ENCODE results near the gene TMED10. TPM values are rescaled to one million over a fixed set of nuclear protein-coding genes. Genes with fewer than 3 reads are reported as not detected.
A peak's percentile ranks its signal among the peaks of the same experiment; 100 is the strongest.
"Not testable (repeated sequence)": the region's sequence is repeated elsewhere in the genome, so short reads cannot be mapped to it uniquely, and the experiment has no call there.

TMED10 gene
- polyA plus RNA-seq, 1 donor from 2014 or later: 184 TPM

DNA sequence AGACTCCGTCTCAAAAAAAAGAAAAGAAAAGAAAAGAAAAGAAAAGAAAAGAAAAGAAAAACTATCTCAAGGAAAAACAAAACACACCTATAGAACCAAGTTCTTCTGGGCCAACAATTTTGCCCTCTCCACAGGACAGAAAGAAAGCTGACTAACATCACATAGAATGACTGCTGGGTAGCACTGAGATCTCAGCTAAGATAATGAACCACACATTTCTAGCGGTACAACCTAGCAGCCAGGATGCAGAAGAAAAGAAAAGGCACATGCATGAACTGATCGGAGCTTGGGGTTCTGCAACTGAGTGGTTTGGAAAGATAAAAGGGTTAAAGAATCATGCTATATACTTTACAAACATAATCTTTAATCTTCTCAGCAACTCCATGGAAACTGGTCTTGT lies 19.5 kb downstream of the TMED10 start:
- Mint-ChIP-seq H3K9me3 (no peaks in the 10 kb centered on the region), H3K27ac (peak overlapping the region in 1 of 3 donors; percentile 26), H3K36me3 (no peaks in the 10 kb centered on the region), H3K4me3 (no peak overlapping the region), H3K4me1 (peaks cover 8 to 27% (median 19%) of the 10 kb centered on the region in 3 donors), H3K27me3 (no peaks in the 10 kb centered on the region)

DNA sequence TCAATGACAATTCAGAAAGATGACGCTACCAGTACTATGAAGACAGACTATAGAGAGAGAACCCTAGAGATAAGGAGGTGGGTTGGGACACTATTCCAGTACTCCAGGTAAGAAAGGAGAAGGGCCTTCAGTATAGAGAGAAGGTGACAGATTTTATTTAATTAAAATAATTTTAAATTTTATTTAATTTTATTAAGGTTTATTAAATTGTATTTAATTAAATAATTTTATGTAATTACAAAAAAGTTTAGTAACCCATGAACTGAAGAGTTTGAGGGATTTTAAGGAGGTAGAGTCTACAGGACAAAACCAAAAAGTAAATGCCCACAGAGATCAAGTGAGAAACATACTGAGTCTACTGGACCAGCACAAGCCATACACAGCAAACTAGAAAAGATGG lies 20.3 kb downstream of the TMED10 start:
- Mint-ChIP-seq H3K36me3 (peaks cover 4% of the 10 kb centered on the region), H3K4me3 (no peak overlapping the region), H3K4me1 (peaks cover 4 to 28% (median 19%) of the 10 kb centered on the region in 3 donors), H3K27me3 (no peaks in the 10 kb centered on the region), H3K9me3 (no peaks in the 10 kb centered on the region), H3K27ac (peak overlapping the region in 1 of 3 donors; percentile 31)

DNA sequence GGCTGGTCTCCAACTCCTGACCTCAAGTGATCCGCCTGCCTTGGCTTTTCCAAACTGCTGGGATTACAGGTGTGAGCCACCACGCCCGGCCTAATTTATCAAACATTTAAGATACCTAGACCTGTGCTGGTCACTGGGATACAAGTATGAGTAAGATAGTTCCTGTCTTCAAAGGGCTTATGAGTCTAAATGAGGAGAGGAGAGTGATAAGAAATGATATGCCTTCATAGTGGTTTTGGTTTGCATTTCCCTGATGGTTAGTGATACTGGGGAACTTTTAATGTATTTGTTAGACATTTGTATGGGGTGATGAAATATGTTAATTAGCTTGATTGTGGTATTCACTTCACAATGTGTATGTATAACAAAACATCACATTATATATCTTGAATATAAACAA lies 21.2 kb downstream of the TMED10 start:
- Mint-ChIP-seq H3K9me3 (no peaks in the 10 kb centered on the region), H3K27ac (peak overlapping the region in 1 of 3 donors; percentile 78), H3K36me3 (peaks cover 4% of the 10 kb centered on the region), H3K4me1 (peaks cover 4 to 25% (median 18%) of the 10 kb centered on the region in 3 donors), H3K4me3 (no peak overlapping the region), H3K27me3 (no peaks in the 10 kb centered on the region)

DNA sequence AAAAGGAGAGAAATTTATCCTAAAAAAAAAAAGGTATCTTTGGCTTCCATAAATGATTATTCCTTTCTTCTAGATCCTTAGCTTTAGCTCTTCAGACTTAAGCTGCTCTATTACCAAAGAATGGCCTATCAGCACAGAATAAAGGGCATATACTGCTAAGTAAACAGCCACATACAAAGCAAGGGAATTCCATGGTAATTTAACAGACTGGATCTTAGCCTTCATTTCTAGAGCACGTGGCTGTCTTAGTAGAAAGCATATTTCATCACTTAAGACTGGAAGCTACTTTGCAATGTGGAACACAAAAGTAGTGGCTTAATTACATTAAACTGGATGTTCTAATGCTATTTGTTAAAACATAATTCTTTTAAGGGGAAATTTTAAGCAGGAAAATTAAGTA lies 23.1 kb downstream of the TMED10 start:
- no peak overlapping the region for H3K4me3 Mint-ChIP-seq
- peaks cover 0 to 15% (median 8%) of the 10 kb centered on the region in 3 donors for H3K4me1 Mint-ChIP-seq
- no peak overlapping the region for H3K27ac Mint-ChIP-seq
- no peaks in the 10 kb centered on the region for H3K27me3 Mint-ChIP-seq
- H3K9me3 Mint-ChIP-seq: no peaks in the 10 kb centered on the region
- H3K36me3 Mint-ChIP-seq: peaks cover 6% of the 10 kb centered on the region

GRCh38 chr14:75151851-75152250 lies 24.6 kb downstream of the TMED10 start:
- Mint-ChIP-seq H3K4me3 (no peak overlapping the region), H3K27ac (no peak overlapping the region), H3K9me3 (no peaks in the 10 kb centered on the region), H3K4me1 (peaks cover 0 to 13% (median 8%) of the 10 kb centered on the region in 3 donors), H3K27me3 (no peaks in the 10 kb centered on the region), H3K36me3 (peaks cover 9% of the 10 kb centered on the region)

DNA sequence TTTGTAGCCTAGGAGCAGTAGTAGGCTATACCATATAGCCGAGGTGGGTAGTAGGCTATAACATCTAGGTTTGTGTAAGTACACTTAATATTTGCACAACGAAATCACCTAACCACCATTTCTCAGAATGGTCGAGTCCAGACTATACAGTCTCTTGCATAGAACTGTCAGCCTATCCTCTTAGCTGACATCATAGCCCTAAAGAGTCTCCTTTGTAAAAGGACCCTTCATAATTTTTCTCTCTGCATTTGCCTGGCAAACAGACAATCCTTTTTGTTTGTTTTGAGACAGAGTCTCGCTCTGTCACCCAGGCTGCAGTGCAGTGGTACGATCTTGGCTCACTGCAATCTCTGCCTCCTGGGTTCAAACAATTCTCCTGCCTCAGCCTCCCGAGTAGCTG lies 25.8 kb downstream of the TMED10 start:
- H3K9me3 Mint-ChIP-seq, H3K27me3 Mint-ChIP-seq, H3K27ac Mint-ChIP-seq, H3K36me3 Mint-ChIP-seq, H3K4me3 Mint-ChIP-seq: not testable (repeated sequence)
- H3K4me1 Mint-ChIP-seq: peaks cover 0 to 13% (median 13%) of the 10 kb centered on the region in 3 donors

DNA sequence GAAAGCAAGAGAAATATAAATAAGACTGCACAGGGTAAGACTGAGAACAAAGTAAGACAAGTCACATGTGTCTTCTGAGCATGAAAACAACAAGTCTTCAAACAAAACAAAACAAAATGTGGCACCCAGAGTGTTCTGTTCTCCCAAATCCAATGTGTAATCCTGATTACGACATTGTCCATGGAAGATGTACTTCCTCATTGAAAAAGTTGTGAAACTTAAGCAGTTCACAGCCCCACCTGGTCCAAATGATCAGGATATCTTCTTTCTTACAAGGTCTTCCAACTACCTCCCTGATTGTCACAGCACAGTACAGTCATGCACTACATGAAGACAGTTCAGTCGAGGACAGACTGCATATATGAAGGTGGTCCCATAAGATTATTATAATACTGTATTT lies 26.3 kb downstream of the TMED10 start:
- no peaks in the 10 kb centered on the region for H3K9me3 Mint-ChIP-seq
- H3K27ac Mint-ChIP-seq: no peak overlapping the region
- peaks cover 9% of the 10 kb centered on the region for H3K36me3 Mint-ChIP-seq
- no peak overlapping the region for H3K4me3 Mint-ChIP-seq
- H3K4me1 Mint-ChIP-seq: peaks cover 0 to 13% (median 11%) of the 10 kb centered on the region in 3 donors
- H3K27me3 Mint-ChIP-seq: no peaks in the 10 kb centered on the region

DNA sequence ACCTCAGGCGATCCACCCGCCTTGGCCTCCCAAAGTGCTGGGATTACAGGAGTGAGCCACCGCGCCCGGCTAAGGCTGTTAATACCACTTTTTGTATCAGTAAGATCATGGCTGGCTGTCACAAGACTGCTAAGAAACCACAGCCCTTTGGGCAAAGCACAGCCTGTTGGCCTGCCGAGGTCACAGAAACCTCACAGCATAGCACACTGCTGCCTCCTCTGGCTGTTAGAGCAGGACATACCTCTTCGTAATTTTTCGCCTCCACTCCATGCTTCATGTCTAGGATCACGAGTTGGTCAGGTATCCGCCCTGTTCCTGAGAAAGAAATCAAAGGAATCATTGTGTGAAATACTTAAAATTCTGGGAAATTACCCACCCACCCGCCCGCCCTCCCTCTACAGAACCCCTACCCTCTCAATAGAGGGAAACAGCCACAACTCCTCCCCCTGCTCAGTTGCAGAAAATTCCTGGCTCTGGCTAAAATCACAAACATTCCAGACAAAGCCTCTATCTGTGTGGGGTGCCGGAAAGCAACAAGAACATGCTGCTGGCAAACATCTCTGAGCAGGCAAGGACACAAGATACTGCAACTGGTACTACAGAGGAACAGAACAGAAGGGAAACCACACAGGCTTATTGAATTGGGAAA lies 28.9 kb downstream of the TMED10 start:
- Mint-ChIP-seq H3K4me1 (peaks cover 3 to 22% (median 15%) of the 10 kb centered on the region in 3 donors), H3K27me3 (no peaks in the 10 kb centered on the region), H3K4me3 (no peak overlapping the region), H3K27ac (peak overlapping the region in 1 of 3 donors; percentile 59), H3K9me3 (no peaks in the 10 kb centered on the region), H3K36me3 (peaks cover 11% of the 10 kb centered on the region)

DNA sequence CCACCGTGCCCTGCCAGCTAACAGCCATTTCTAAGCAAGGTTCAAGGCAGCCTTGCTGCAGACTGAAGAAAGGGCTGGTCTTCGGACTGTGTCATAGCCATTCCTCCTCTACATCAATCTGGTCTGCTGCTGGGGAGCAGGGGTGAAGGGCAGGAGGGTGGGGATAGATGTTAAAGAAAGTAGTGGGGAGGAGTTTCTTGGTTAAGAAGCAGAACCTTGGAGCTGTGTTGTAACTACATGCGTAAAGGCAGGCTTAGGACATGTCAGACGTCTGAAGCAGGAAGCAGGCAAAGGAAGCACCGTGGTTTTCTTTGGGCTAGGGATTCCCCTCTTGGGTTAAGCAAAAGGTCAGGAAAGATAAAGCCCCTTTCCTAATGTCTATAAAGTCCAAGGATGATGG lies 31.5 kb downstream of the TMED10 start:
- Mint-ChIP-seq H3K27ac (peak overlapping the region in 2 of 3 donors; percentile 20 to 25), H3K27me3 (no peaks in the 10 kb centered on the region), H3K9me3 (no peaks in the 10 kb centered on the region), H3K4me3 (no peak overlapping the region), H3K36me3 (peaks cover 7% of the 10 kb centered on the region), H3K4me1 (peaks cover 12 to 31% (median 26%) of the 10 kb centered on the region in 3 donors)

GRCh38 chr14:75143761-75144527 lies 32.5 kb downstream of the TMED10 start:
- no peaks in the 10 kb centered on the region for H3K9me3 Mint-ChIP-seq
- H3K4me1 Mint-ChIP-seq: peaks cover 17 to 36% (median 34%) of the 10 kb centered on the region in 3 donors
- H3K4me3 Mint-ChIP-seq: no peak overlapping the region
- H3K27me3 Mint-ChIP-seq: no peaks in the 10 kb centered on the region
- H3K36me3 Mint-ChIP-seq: peaks cover 4% of the 10 kb centered on the region
- peak overlapping the region in 1 of 3 donors; percentile 25 for H3K27ac Mint-ChIP-seq

- peaks cover 4% of the 10 kb centered on the region for H3K36me3 Mint-ChIP-seq
- H3K4me3 Mint-ChIP-seq: no peak overlapping the region
- H3K4me1 Mint-ChIP-seq: peaks cover 24 to 45% (median 39%) of the 10 kb centered on the region in 3 donors
- peak overlapping the region in 1 of 3 donors; percentile 71 for H3K27ac Mint-ChIP-seq
- no peaks in the 10 kb centered on the region for H3K27me3 Mint-ChIP-seq
- no peaks in the 10 kb centered on the region for H3K9me3 Mint-ChIP-seq
Measured at GRCh38 chr14:75142494-75142893, 33.9 kb downstream of the TMED10 start.

GRCh38 chr14:75141967-75142366 lies 34.4 kb downstream of the TMED10 start:
- Mint-ChIP-seq H3K4me3 (no peak overlapping the region), H3K9me3 (no peaks in the 10 kb centered on the region)

DNA sequence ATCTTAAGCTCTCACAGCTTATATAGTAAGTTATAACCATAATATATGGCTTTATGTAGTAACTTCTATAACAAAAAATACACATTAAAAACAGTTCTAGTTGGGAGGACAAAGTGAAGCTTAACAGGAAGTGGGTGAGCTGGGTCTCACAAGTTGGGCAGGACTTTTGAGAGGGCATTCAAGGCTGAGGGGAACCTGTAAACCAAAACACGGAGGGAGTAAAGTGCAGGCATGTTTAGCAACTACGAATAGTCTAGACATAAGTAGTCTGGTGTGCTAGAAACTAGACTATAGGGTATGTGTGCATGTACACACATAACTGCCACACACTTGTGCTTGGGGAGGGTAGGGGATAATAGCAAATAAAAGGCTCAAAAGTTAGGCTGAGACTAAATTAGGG lies 35.4 kb downstream of the TMED10 start:
- no peaks in the 10 kb centered on the region for H3K27me3 Mint-ChIP-seq
- peaks cover 1% of the 10 kb centered on the region for H3K36me3 Mint-ChIP-seq
- peak overlapping the region in 1 of 4 donors; percentile 39 for H3K4me3 Mint-ChIP-seq
- H3K9me3 Mint-ChIP-seq: no peaks in the 10 kb centered on the region
- H3K4me1 Mint-ChIP-seq: peaks cover 26 to 38% (median 37%) of the 10 kb centered on the region in 3 donors
- H3K27ac Mint-ChIP-seq: peak overlapping the region in 1 of 3 donors; percentile 12

More at GRCh38 chr14:75141967-75142366, 34.4 kb downstream of the TMED10 start:
- peak overlapping the region in 2 of 3 donors; percentile 4 to 73 for H3K27ac Mint-ChIP-seq
- H3K27me3 Mint-ChIP-seq: no peaks in the 10 kb centered on the region
- H3K36me3 Mint-ChIP-seq: peaks cover 1% of the 10 kb centered on the region
- H3K4me1 Mint-ChIP-seq: peaks cover 24 to 45% (median 39%) of the 10 kb centered on the region in 3 donors

GRCh38 chr14:75140620-75141019 lies 35.8 kb downstream of the TMED10 start:
- Mint-ChIP-seq H3K27ac (peak overlapping the region in 1 of 3 donors; percentile 12), H3K4me3 (no peak overlapping the region)

GRCh38 chr14:75139185-75139584 lies 37.2 kb downstream of the TMED10 start:
- Mint-ChIP-seq H3K27me3 (no peaks in the 10 kb centered on the region), H3K4me3 (no peak overlapping the region), H3K36me3 (peaks cover 2% of the 10 kb centered on the region), H3K27ac (no peak overlapping the region), H3K9me3 (no peaks in the 10 kb centered on the region), H3K4me1 (peaks cover 28 to 36% (median 34%) of the 10 kb centered on the region in 3 donors)

More at GRCh38 chr14:75140620-75141019, 35.8 kb downstream of the TMED10 start:
- H3K9me3 Mint-ChIP-seq: no peaks in the 10 kb centered on the region
- H3K4me1 Mint-ChIP-seq: peaks cover 27 to 38% (median 38%) of the 10 kb centered on the region in 3 donors
- H3K36me3 Mint-ChIP-seq: peaks cover 1% of the 10 kb centered on the region
- no peaks in the 10 kb centered on the region for H3K27me3 Mint-ChIP-seq

All from IgD-negative memory B cell (primary cell).